GM19023 (cell line): ENCODE measurements around the gene JCHAIN.
A peak's percentile ranks its signal among the peaks of the same experiment; 100 is the strongest.
"Not testable (repeated sequence)": the region's sequence is repeated elsewhere in the genome, so short reads cannot be mapped to it uniquely, and the experiment has no call there.

Source experiments
- ATAC-seq: cut with Tn5 transposase; IDR thresholded peaks from one replicate; pipeline ENCODE4 v1.9.1; 2021; ENCODE audit warnings: mild to moderate bottlenecking, moderate library complexity; ENCODE audit not compliant: unreplicated experiment

Gene JCHAIN

DNA sequence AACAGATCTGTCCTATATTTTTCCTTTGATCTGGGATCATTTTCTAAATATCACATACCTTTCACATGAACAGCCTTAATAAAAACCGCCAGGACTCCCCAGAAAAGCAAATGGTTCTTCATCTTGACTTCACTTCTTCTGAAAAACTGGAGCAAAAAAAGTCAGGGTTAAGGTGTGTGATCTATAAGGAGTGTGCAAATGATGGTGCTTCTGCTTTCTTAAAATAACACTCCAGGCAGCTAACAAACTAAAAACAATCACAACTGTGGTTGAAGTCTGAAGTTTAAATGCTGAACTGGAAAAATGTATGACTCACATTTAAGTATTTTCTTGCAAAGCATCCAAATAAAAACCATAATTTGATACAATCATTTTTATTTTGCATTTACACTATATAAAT lies at the start of gene JCHAIN:
Gene JCHAIN, minus strand, starts transcription at position 140 of the 400 bp plus-strand sequence. Its CDS starts 18 bp downstream, at position 122.
- ATAC-seq = peak; percentile 44

DNA sequence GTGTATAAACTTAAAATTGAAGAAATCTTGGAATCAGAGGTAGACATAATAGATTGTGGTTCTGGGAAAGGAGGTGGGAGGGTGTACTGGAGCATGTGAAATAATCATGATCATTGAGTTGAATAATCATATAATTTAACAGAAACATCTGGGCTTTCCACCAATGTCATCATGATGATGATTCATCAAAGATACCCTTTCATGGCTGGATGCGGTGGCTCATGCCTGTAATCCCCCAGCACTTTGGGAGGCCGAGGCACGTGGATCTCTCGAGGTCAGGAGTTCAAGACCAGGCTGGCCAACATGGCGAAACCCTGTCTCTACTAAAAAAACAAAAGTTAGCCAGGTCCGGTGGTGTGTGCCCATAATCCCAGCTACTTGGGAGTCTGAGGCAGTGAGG lies 48.8 kb upstream of the JCHAIN start:
- ATAC-seq = no peak

DNA sequence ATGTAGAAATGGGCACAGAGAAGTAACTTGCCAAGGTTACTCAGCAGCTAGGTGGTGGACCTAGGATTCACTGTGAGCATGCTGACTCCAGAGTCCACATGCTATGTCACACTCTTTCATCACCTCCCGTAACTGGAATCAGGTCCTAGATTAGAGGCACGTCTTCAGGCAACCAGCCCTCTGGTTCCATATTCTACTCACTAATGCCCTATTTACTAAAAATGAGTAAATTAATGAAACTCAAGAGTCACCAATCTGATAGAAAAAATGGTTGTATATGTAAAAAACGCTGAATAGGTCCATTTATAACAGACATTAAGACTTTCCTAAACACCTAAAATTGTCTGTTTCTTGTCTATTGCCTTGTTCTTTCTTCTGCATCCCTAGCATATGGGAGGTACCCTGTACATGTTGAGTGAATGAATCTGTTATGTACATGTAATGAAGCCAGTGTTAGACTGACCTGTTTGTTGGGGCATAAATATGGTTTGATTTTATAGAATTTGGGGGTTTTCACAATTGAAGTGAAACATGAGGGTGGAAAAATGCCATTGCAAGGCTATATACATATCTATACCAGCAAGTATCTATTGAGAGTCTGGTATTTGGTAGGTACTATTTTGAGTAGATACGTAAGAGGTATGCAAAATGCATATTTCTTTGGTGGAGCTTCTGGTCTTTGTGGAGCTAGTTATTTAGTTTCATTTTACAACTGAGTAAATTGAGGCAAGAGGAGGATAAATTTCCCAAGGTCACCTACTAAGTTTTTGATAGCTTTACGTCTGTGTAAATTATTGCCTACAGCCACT lies 48.0 kb upstream of the JCHAIN start:
- ATAC-seq = peak; percentile 38

DNA sequence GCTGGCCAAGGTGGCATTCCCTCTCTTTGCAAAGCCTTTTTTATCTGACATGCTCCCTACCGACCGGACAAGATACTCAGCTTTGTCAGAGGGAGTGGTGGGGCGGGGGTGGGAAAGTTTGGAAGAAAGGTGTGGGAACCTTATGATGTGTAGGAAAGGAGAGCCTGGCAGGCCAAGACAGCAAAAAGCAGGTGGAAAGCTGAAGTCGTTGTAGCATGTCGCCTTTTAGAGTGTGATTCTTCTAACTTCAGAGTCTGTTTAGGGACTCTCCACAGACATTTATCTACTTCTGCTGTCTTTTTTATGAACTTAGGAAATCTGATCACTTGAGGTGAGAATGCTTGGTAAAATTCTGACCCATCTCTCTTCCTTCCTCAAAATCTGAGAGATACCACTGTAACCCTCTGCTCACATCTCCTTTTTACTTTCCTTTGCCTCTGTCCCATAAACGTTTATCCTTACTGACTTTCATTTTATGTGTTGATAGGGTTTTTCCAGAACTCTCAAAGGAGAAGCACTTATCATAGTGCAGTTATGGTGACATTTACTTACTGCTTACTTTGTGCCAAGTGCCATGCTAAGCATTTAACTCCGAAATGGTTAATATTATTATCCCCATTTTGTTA lies 47.3 kb upstream of the JCHAIN start:
- ATAC-seq = peak; percentile 45

DNA sequence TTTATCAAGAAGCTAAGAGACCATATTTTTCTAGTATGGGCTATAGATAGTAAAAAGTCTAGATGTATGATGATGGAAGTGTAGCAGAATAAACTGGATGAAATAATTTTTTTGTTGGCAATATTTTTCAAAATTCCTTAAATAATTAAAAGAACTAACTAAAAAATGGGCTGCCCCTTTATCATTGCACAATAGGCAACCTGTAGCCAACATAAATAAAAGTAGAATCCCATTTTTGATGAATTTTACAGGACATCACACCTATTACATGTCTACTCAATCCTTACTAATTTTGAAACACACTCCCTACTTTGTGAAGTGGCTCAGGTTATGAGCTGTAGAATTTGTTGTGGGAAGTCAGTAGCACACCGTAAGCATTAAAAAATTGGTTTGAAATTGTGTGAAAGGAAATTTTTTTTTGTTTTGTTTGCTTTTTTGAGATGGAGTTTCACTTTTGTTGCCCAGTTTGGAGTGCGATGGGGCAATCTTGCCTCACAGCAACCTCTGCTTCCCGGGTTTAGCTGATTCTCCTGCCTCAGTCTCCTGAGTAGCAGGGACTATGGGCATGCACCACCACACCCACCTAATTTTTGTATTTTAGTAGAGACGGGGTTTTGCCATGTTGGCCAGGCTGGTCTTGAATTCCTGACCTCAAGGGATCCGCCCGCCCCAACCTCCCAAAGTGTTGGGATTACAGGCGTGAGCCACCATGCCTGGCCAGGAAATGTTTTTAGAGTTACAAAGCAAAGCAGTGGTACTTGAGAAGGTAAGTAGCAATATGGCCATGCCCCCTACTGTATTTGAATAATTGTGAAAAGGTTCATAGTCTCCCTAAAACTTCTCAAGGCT lies 46.5 kb upstream of the JCHAIN start:
- ATAC-seq = no peak

DNA sequence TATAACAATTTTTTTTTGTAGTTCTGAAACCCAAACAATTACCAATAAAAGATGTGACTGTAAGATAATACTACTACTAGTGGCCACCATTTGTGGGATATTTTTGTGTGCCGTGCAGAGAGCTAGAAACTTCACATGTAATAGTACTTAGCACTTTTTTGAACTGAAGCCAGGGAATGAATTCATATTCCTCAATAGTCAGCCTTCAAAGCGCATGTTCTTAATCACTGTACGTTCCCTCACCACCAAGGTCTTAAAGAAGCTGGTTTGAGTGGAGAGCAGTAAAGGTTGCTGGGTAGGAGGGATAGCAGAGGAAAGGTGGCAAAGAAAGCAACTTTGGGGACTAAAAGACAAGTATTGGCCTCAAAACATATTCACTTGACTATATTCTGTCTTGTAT lies 45.8 kb upstream of the JCHAIN start:
- ATAC-seq = no peak

DNA sequence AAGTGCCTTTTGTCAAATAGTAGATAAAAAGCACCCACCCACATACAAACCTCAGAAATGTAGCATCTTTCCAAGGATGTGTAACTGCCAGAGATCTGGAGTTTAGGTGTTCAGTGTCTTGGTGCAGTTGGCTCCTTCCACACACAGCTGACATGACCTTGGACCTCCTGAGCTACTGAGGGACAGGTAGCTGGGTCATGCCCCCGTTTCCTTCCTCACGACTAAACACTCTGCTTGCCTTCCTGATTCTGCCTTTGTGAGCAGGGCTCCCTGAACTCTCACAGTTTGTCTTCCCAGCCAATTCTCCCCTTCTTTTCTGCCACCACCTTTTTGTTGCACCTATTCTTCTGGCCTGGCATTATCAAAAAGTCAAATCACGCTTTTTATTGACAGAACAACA lies 45.3 kb upstream of the JCHAIN start:
- no peak for ATAC-seq

DNA sequence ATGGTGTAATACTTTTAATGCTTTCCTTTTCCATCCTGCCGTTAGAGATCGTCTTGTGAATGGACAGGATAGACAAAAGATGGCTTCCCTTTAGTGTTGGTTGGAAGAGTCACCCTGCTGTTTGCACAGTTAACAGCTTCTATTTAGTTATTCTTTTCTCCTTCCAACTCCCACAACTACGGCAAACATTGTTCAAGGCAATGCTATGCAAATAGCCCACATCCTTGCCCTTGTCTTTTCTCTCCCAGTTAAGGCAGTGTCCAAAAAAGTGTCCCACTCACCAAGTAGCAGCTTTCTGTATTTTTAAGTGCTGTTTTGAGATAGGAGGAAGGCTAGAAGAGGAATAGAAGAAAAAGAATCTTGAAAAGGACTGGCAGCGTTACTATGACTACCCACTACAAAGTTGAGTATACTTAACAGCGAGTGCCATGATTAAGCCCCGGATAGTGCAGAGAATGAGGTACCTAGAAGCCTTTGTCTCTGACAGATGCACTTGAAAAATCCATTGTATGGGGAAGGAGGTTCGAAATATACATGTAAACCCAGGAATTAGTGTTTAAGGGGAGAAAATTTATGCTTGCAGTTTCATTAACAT lies 43.4 kb upstream of the JCHAIN start:
- ATAC-seq = no peak

DNA sequence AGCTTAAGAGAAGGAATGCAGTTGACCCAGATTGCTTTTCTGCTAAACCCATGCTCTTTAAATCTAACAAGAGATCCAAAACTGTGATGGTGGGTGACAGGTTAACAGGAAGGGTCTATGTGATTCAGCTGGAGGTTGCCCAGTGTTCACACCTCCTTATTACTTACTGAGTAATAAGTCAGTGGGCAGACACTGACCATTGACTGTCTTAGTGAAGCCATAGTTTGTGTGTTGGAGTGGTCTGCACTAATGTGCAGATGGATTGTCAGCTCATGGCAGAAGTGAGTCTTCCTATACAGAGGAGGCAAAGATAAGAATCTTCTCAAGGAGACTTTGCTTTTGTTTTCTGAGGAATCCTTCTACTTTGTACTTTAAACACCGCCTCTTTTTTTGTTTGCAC lies 40.2 kb upstream of the JCHAIN start:
- no peak for ATAC-seq

DNA sequence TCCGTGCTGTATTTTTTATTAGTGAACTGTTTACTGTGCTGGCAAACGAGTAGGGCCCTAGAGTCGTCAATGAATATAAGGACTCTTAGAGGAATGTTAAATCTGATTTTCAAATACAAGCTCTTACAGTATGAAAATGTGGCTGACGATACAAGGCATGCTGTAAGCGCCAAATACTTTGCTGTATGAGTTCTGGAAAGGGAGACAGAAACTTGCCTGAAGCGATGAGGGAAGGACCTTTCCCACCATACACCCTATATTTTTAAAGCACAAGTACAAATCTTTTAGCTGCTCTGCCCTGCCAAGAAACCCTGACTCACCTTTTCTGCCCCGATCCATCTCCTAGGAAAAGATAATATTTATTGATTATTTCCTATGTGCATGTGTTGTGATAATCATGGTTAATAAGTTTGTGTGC lies 39.7 kb upstream of the JCHAIN start:
- ATAC-seq = no peak

DNA sequence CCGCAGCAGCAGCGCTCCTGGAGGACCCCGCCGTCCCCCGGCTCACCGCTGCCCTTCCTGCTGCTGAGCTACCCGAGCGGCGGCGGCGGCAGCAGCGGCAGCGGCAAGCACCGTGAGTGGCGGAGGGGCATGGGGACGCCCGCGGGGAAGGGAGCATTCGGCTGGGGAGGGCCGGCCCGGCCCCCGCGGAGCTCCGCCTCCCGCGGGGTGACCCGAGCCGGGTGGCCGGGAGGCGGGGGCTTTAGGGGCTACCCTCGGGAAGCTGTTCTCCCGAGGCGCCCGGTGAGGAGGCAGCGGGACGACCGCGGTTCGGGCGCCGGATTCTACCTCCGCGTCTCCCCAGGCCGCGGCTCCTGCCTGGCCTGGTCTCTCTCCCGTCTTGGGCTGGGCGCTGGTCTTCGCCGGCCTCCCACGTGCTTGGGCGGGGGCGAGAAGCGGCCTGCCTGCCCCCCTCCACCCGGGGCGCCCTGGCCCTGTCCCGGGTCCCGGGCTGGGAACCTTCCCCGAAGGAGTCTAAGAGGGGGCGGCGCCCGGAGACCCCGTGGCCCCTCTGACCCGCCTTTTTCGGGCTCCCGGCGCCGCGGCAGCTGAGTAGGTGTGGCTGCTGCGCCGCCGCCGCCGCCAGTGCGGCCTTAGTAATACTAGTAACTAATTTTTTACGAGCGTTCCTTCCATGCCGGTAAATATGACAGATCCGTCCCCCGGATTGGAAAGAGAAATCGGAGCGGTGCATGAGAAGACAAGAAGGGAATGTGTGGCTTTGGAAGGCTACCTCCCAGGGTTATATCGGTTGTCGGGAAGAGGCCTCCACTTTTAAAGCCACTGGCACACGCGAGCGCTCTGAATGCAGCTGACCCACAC lies 39.1 kb upstream of the JCHAIN start:
- ATAC-seq = peak; percentile 63

DNA sequence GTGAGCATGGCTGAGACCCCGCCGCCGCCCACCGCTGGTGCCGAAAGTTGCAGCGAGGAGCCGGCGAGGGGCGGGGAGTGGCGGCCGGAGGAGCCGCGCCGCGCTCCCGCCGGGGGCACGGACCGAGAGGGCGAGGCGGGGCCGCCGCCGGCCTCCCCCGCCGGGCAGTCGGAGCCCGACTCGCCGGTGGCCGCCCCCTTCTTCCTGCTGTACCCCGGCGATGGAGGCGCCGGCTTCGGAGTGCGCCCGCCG lies 38.5 kb upstream of the JCHAIN start:
- ATAC-seq = peak; percentile 39

DNA sequence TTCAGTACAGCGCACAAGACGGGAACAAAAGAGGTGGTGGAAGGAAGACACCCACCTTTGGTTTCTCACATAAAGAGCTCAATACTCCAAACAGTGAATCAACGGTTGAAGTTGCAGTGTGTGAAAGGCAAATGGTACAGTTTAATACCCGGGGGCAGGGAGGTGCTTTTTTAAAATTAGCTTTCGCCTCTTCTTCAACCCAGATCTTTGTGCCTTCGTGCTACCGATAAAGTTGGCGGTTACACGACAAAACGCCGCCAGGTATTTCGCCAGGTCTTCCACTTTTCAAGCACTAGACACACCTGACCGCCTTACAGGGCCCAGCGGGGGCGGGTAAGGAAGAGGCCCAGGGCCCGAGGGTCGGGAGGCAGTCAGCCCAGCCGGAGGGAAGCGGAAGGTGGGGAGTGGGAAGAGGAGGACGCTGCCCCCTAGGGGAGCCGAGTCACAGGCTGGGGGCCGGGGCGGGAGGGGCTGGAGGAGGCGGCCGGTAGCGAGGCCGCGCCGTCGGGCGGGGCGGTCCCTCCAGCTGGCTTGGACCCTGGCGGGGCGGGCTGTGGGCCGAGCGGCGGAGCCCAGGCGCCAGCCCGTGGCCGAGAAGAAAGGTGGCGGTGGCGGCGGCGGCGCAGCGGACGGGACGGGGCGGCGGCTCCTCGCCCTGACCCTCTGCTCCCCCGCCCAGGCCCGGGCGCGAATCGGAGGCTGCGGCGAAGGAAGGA lies 38.1 kb upstream of the JCHAIN start:
- ATAC-seq = peak; percentile 70

DNA sequence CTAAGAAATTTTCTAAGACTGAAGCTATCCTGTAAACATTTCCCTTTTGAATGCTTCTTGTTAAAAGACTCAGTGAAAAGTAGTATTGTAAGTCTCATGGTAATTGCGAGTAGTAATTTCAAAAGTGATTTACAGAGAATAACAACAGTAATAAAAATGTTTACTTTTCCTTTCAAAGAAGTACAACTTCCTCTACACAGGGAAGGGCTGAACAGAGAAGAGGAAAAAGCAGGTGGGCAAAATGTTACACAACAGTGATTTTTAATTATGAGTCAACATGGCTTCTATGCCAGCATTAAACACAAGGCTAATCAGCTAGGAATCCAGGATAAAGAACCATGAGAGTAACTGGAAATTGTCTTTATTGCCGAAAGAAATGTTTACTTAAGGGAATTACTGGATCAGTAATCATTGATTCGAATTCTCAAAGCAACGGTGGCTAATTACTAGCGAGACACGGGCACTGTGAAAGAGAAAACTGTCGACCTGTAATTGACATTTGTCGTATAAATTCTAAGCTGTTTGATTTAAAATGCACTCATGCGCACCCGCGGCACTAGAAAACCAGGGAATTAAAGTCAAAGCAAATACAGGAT lies 37.4 kb upstream of the JCHAIN start:
- no peak for ATAC-seq

DNA sequence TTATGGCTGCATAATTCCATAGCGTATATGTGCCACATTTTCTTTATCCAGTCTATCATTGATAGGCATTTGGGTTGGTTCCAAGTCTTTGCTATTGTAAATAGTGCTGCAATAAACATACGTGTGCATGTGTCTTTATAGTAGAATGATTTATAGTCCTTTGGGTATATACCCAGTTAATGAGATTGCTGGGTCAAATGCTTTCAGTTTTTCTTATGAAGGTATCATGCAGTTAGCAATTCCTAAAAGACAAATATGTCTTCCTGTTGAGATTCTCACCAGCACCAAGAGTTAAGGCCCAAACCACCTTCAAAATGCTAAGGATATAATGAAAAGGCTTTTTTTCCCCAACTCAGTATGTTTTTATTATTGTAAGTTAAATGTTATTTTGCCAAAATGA lies 36.3 kb upstream of the JCHAIN start:
- not testable (repeated sequence) for ATAC-seq

DNA sequence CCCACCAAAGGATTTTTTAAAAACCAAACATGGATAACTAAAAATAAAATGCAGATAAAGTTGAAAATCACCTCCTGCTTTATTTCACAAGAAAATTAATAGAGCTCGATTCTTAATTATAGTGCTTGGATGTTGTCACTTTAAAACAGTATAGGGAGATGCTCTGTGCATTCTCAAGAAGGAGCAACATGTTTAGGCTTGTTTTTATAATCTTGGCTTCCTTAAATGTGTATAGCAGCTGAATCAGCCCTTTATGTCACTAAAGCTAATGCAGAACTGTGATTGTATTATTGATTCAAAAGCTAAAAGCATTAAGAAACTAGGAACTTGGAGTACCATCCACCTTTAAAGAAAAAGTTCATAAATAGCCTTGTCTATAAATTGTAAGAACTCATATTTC lies 35.0 kb upstream of the JCHAIN start:
- no peak for ATAC-seq

DNA sequence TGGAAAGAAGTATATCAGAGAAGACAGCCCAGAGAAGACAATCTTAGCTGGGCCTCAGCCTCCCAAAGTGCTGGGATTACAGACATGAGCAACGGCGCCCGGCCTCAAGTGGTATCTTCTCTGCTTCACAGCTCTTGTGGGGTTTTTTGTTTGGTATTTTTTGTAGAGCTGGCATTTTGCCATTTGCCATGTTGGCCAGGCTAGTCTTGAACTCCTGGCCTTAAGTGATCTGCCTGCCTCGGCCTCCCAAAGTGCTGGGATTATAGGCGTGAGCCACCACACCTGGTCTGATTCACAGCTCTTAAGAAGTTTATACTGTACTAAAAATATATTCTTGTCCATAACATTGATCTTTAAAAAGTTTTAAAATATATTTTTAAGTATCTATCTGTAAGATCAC lies 34.4 kb upstream of the JCHAIN start:
- ATAC-seq = no peak

DNA sequence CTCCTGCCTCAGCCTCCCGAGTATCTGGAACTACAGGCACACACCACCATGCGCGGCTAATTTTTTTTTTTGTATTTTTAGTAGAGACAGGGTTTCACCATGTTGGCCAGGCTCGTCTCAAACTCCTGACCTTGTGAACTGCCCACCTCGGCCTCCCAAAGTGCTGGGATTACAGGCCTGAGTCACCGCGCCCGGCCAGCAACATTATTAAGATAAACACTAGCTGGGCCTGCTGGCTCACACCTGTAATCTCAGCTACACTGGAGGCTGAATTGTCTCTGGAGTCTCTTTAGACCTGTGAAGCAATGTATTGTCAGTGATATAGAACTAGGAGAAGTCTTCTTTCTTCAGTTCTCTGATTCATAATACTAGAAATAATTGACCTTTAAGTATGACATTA lies 32.1 kb upstream of the JCHAIN start:
- ATAC-seq = not testable (repeated sequence)

DNA sequence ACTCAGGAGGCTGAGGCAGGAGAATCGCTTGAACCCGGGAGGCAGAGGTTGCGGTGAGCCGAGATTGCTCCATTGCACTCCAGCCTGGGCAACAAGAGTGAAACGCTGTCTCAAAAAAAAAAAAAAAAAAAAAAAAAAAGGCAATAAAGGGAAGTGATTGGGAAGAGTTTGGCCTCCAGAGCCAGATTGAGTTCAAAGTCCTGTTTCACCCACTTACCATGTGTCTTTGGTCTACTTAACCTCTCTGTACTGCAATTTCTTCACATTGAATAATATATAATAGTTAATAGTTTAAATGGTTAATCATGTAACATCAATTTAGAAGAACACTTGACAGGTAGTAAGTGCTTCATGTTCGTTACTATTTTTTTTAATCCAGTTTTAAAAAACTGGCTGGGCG lies 28.3 kb upstream of the JCHAIN start:
- not testable (repeated sequence) for ATAC-seq

DNA sequence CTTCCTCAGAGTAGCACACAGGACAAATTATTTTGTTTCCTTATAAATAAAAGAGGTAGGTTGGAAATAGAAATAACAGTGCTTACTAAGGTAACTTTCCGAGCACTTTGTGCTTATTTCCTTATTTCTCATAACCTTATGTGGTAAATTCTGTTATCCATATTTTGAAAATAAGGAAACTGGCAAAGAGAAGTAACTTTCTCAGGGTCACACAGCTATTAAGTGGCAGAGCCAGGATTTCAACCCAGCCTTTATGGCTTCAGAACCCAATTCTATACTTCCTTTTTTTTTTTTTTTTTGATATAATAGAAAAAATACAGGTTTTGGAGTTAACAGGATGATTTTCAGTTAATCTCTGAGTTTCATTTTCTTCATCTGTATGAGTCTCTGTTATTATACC lies 25.4 kb upstream of the JCHAIN start:
- ATAC-seq = no peak
